Breast epithelium (tissue), 3 donors: ENCODE data around the gene ZCCHC17.

Source experiments
- POLR2A ChIP-seq: fragments of 450-650 bp; IDR thresholded peaks from one replicate; pipeline ENCODE4 v1.6.1; 2016; ENCODE audit warnings: antibody characterized with exemption, mild to moderate bottlenecking, moderate library complexity
- TF ChIP-seq, protein P1 (sequence below), 3 donors: fragments of 450-650 bp; IDR thresholded peaks; one replicate each; pipeline ENCODE4 v1.5.1; 2016 to 2017; ENCODE audit warnings: antibody characterized with exemption in 3 of 3, mild to moderate bottlenecking in 3 of 3, moderate library complexity in 3 of 3

DNA sequence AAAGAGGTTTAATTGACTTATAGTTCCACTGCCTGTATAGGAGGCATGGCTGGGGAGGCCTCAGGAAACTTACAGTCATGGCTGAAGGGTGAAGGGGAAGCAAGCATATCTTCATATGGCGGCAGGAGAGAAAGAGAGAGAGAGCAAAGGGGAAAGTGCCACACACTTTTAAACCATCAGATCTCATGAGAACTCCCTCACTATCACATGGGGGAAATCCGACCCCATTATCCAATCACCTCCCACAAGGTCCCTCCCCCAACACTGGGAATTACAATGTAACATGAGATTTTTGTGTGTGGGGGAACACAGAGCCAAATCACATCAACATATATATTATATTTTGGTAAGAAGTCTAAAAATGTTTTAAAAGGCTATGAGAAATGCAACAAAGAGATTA lies 48.8 kb downstream of the ZCCHC17 start:
- TF ChIP-seq, protein P1, sequence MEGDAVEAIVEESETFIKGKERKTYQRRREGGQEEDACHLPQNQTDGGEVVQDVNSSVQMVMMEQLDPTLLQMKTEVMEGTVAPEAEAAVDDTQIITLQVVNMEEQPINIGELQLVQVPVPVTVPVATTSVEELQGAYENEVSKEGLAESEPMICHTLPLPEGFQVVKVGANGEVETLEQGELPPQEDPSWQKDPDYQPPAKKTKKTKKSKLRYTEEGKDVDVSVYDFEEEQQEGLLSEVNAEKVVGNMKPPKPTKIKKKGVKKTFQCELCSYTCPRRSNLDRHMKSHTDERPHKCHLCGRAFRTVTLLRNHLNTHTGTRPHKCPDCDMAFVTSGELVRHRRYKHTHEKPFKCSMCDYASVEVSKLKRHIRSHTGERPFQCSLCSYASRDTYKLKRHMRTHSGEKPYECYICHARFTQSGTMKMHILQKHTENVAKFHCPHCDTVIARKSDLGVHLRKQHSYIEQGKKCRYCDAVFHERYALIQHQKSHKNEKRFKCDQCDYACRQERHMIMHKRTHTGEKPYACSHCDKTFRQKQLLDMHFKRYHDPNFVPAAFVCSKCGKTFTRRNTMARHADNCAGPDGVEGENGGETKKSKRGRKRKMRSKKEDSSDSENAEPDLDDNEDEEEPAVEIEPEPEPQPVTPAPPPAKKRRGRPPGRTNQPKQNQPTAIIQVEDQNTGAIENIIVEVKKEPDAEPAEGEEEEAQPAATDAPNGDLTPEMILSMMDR (IDR thresholded peaks at IDR 0.05): no peak
- no peak for TF ChIP-seq POLR2A
